ENCODE data around the gene LRR1. TPM values are rescaled to one million over a fixed set of nuclear protein-coding genes. Genes with fewer than 3 reads are reported as not detected.
A peak's percentile ranks its signal among the peaks of the same experiment; 100 is the strongest.

Gene LRR1
- total and polyA plus RNA-seq, 9 of the 15 experiments (the other 6 are each of a cell fraction or from before 2014, with no cell fraction given), result 26.5 to 58.1 (median 31.8) TPM

- TF ChIP-seq TRIM25 (IDR thresholded peaks at IDR 0.05; ENCODE audit: borderline replicate concordance) (no peak), TBP (optimal IDR thresholded peaks at IDR 0.05; ENCODE audit: low read depth, low read length) (peak; percentile 19), SAP30 (IDR thresholded peaks at IDR 0.05; ENCODE audit: borderline replicate concordance, insufficient read depth, low read depth, low read length, poor library complexity, severe bottlenecking) (peak; percentile 64), NFRKB (IDR thresholded peaks at IDR 0.05; ENCODE audit: low read depth) (0 out of 2 replicates have a peak, but pooled peaks have one; percentile 3), ZNF277 (CRISPR knock-in tag; IDR thresholded peaks at IDR 0.05; ENCODE audit: borderline replicate concordance) (no peak), SP1 (CRISPR knock-in tag; IDR thresholded peaks at IDR 0.05) (peak; percentile 11; the same call in 1 of the 2 replicates), SMAD4 (CRISPR knock-in tag; conservative IDR thresholded peaks at IDR 0.05) (peak; percentile 31; the same call in 1 of the 2 replicates)
These were observed 36.0 kb downstream of the LRR1 start, which contains the start of gene DNAAF2 (continued) for GRCh38 chr14:49634547-49635334.

Data from K562 (cell line).